Caco-2 (cell line): ENCODE data around the gene C2orf80. TPM values are rescaled to one million over a fixed set of nuclear protein-coding genes. Genes with fewer than 3 reads are reported as not detected.

Source experiments
- BruUV-seq: library from RNA; stranded (reverse); fragments of 400-500 nt; replicated peaks from 2 replicates; lab custom pipeline; 2021; lab: Mats Ljungman, UMichigan
- CTCF ChIA-PET: fragments of 300-600 bp; sonication (Branson Sonifier 250); formaldehyde crosslinking; loops from one replicate; lab custom pipeline; 2022; ENCODE audit warnings: antibody characterized with exemption; lab: Charles Lee
- POLR2A ChIA-PET: fragments of 300-600 bp; sonication (Branson Sonifier 250); formaldehyde crosslinking; loops from one replicate; lab custom pipeline; 2022; ENCODE audit warnings: antibody characterized with exemption; lab: Charles Lee
- DNase-seq, 2 experiments: peaks; one replicate each; pipeline versions ENCODE4 v3.0.0 to v3.0.0-alpha.2; 2020 to 2022
- H3K27me3 ChIP-seq: replicated peaks from 2 replicates; pipeline ENCODE4 v1.6.0; 2011; ENCODE audit warnings: low read length; ENCODE audit not compliant: control insufficient read depth, insufficient read depth
- H3K36me3 ChIP-seq: 2 replicates; pipeline ENCODE4 v1.5.1; 2011; ENCODE audit warnings: low read length; ENCODE audit not compliant: control insufficient read depth, insufficient read depth
- H3K4me1 ChIP-seq: fragments of 250-450 bp; sonication (Bioruptor Pico); 2 replicates; pipeline ENCODE4 v1.5.1; 2020; ENCODE audit warnings: mild to moderate bottlenecking
- H3K4me3 ChIP-seq: 2 replicates; pipeline ENCODE4 v1.5.1; 2011; ENCODE audit warnings: low read depth, mild to moderate bottlenecking, control low read depth, low read length
- H3K9me3 ChIP-seq: fragments of 250-450 bp; sonication (Bioruptor Pico); 2 replicates; pipeline ENCODE4 v1.5.1; 2020; ENCODE audit warnings: mild to moderate bottlenecking, moderate library complexity
- H3K27ac Mint-ChIP-seq: one replicate; pipeline ENCODE4 v1.8.0; 2022; ENCODE audit warnings: mixed read lengths; ENCODE audit not compliant: unreplicated experiment
- H3K27me3 Mint-ChIP-seq: one replicate; pipeline ENCODE4 v1.8.0; 2022; ENCODE audit warnings: mixed read lengths; ENCODE audit not compliant: insufficient read depth, unreplicated experiment
- H3K36me3 Mint-ChIP-seq: one replicate; pipeline ENCODE4 v1.8.0; 2022; ENCODE audit warnings: mild to moderate bottlenecking, mixed read lengths; ENCODE audit not compliant: insufficient read depth, unreplicated experiment
- H3K4me1 Mint-ChIP-seq: one replicate; pipeline ENCODE4 v1.8.0; 2022; ENCODE audit warnings: low read depth, mixed read lengths; ENCODE audit not compliant: unreplicated experiment
- H3K4me3 Mint-ChIP-seq: one replicate; pipeline ENCODE4 v1.8.0; 2022; ENCODE audit warnings: mild to moderate bottlenecking, moderate library complexity, mixed read lengths; ENCODE audit not compliant: unreplicated experiment
- H3K9me3 Mint-ChIP-seq: one replicate; pipeline ENCODE4 v1.8.0; 2022; ENCODE audit warnings: mixed read lengths; ENCODE audit not compliant: unreplicated experiment
- intact Hi-C: fragments of 100-400 bp; cut with micrococcal nuclease; formaldehyde crosslinking; loops from one replicate; pipeline ENCODE4 v1.10.0; 2022; ENCODE audit not compliant: unreplicated experiment
- total RNA-seq: library from RNA; stranded (reverse); gene quantifications from 2 replicates; pipeline ENCODE4 v1.2.3, GENCODE V29; 2022
- TF ChIP-seq, protein P1 (sequence below), 2 experiments: fragments of 200-600 bp in 1 of 2; IDR thresholded peaks; 1 replicate in 1 of 2; 2 replicates in 1 of 2; pipeline versions ENCODE4 v1.5.1 to v1.8.0; 2011 to 2022; ENCODE audit warnings: antibody characterized with exemption in 1 of 2, control low read depth in 1 of 2, inconsistent platforms in 1 of 2, low read depth in 1 of 2, low read length in 1 of 2, mild to moderate bottlenecking in 1 of 2, moderate library complexity in 1 of 2; ENCODE audit not compliant: insufficient read depth in 1 of 2, severe bottlenecking in 1 of 2, unreplicated experiment in 1 of 2

C2orf80 gene
- total RNA-seq, 1 experiment from 2014 or later: not detected

DNA sequence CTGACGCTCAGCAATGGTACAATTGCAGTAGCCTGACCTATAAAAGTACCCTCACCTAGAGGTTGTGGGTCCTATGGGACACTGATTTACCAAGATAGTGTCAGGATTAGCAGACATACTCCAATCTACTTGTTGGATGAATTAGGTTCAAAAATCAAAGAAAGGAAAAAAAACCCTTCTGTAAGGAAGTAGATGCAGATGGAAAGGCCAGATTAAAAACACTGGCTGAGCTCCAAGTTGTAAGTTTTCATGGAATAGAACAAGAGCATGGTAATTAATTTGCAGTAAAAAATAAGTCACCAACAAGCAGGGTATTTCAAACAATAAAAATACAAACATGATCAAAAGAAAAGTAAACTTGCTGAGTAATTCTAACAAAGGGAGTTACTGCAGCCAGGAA, 38.6 kb upstream of the C2orf80 start:
- H3K27me3 Mint-ChIP-seq: no peaks in the 10 kb centered on the region
- H3K4me1 Mint-ChIP-seq: no peaks in the 10 kb centered on the region
- POLR2A ChIA-PET: no interaction called here
- Histone ChIP-seq H3K27me3 (no peaks in the 10 kb centered on the region), H3K4me1 (no peaks in the 10 kb centered on the region), H3K9me3 (peaks cover 3% of the 10 kb centered on the region), H3K4me3 (no peak overlapping the region), H3K36me3 (no peaks in the 10 kb centered on the region)
- TF ChIP-seq, protein P1, sequence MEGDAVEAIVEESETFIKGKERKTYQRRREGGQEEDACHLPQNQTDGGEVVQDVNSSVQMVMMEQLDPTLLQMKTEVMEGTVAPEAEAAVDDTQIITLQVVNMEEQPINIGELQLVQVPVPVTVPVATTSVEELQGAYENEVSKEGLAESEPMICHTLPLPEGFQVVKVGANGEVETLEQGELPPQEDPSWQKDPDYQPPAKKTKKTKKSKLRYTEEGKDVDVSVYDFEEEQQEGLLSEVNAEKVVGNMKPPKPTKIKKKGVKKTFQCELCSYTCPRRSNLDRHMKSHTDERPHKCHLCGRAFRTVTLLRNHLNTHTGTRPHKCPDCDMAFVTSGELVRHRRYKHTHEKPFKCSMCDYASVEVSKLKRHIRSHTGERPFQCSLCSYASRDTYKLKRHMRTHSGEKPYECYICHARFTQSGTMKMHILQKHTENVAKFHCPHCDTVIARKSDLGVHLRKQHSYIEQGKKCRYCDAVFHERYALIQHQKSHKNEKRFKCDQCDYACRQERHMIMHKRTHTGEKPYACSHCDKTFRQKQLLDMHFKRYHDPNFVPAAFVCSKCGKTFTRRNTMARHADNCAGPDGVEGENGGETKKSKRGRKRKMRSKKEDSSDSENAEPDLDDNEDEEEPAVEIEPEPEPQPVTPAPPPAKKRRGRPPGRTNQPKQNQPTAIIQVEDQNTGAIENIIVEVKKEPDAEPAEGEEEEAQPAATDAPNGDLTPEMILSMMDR (IDR thresholded peaks at IDR 0.05; ENCODE audit: insufficient read depth in 1 of 2, low read depth in 1 of 2, low read length in 1 of 2, severe bottlenecking in 1 of 2, unreplicated experiment in 1 of 2): no peak
- BruUV-seq: no TSS peak
- H3K4me3 Mint-ChIP-seq: no peak overlapping the region
- no peak for DNase-seq
- no peaks in the 10 kb centered on the region for H3K36me3 Mint-ChIP-seq
- H3K9me3 Mint-ChIP-seq: peaks cover 11% of the 10 kb centered on the region
- intact Hi-C loops: no loop called here
- no peak overlapping the region for H3K27ac Mint-ChIP-seq
- CTCF ChIA-PET: interaction anchor here (0.7 kb wide), 1 partner anchor 26 kb away, joined by 3 read pairs; no protein-coding TSS in a partner anchor

DNA sequence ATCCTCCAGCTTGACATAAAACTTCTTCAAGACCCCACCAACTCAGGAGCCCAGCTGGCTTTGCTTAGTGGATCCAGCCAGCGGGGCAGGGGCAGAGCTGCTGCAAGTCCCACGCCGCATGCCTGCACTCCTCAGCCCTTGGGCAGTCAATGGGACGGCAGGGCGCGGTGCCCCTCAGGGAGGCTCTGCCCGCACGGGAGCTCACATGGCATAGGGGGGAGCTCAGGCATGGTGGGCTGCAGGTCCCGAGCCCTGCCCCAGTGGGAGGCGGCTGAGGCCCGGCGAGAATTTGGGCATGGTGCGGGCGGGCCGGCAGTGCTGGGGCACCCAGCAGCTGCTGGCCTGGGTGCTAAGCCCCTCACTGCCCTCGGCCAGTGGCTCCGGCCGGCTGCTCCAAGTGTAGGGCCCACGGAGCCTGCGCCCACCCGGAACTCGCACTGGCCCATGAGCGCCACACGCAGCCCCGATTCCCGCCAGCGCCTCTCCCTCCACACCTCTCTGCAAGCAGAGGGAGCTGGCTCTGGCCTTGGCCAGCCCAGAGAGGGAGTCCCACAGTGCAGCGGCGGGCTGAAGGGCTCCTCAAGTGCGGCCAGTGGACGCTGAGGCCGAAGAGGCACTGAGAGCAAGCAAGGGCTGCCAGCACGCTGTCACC, 37.9 kb upstream of the C2orf80 start:
- Mint-ChIP-seq H3K27ac (no peak overlapping the region), H3K36me3 (no peaks in the 10 kb centered on the region), H3K9me3 (peaks cover 11% of the 10 kb centered on the region), H3K4me3 (no peak overlapping the region), H3K4me1 (no peaks in the 10 kb centered on the region), H3K27me3 (no peaks in the 10 kb centered on the region)
- Histone ChIP-seq H3K36me3 (no peaks in the 10 kb centered on the region), H3K4me1 (no peaks in the 10 kb centered on the region), H3K4me3 (no peak overlapping the region), H3K27me3 (no peaks in the 10 kb centered on the region), H3K9me3 (peaks cover 3% of the 10 kb centered on the region)
- ChIA-PET CTCF (interaction anchor here (0.7 to 1.2 kb wide), 2 partner anchors 27 to 52 kb away, joined by 3 read pairs; no protein-coding TSS in a partner anchor), POLR2A (no interaction called here)
- intact Hi-C loops: no loop called here
- DNase-seq: no peak
- TF ChIP-seq, protein P1 (IDR thresholded peaks at IDR 0.05; ENCODE audit: insufficient read depth in 1 of 2, low read depth in 1 of 2, low read length in 1 of 2, severe bottlenecking in 1 of 2, unreplicated experiment in 1 of 2): no peak
- no TSS peak for BruUV-seq

DNA sequence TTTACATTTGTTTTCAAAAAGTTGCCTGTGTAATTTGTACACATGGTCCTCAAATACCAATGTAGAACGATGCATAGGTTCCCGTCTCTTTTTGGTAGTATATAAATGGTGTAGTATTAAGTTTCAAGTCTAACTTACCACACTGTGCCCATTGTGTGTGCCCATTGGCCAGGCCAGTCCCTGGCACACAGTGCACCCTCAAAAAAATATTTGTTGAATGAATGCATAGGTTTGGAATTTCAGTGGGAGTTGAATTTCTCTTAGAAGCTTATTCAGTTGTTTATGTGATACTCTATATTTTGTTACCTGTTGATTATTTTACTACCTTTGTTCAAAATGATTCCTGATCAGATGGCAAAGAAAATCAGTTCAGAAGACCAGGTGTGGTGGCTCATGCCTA, 35.0 kb upstream of the C2orf80 start:
- H3K9me3 ChIP-seq: peaks cover 3% of the 10 kb centered on the region; the same call in 1 of the 2 replicates
- CTCF ChIA-PET: interaction anchor here (0.7 kb wide), 1 partner anchor 59 kb away, joined by 5 read pairs; no protein-coding TSS in a partner anchor
- no peaks in the 10 kb centered on the region for H3K27me3 ChIP-seq
- DNase-seq: no peak
- no peak overlapping the region for H3K4me3 ChIP-seq
- no TSS peak for BruUV-seq
- POLR2A ChIA-PET: no interaction called here
- Mint-ChIP-seq H3K27me3 (no peaks in the 10 kb centered on the region), H3K36me3 (no peaks in the 10 kb centered on the region), H3K9me3 (peaks cover 12% of the 10 kb centered on the region), H3K4me3 (no peak overlapping the region), H3K4me1 (no peaks in the 10 kb centered on the region), H3K27ac (no peak overlapping the region)
- intact Hi-C loops: no loop called here
- H3K36me3 ChIP-seq: no peaks in the 10 kb centered on the region
- TF ChIP-seq, protein P1 (IDR thresholded peaks at IDR 0.05; ENCODE audit: insufficient read depth in 1 of 2, low read depth in 1 of 2, low read length in 1 of 2, severe bottlenecking in 1 of 2, unreplicated experiment in 1 of 2): no peak
- no peaks in the 10 kb centered on the region for H3K4me1 ChIP-seq
